H1 (cell line): ENCODE data around the gene MTARC2. TPM values are rescaled to one million over a fixed set of nuclear protein-coding genes. Genes with fewer than 3 reads are reported as not detected.

Experiments used
- BACH1 ChIP-seq: IDR thresholded peaks from 2 replicates; pipeline ENCODE4 v1.6.1; 2012; ENCODE audit warnings: low read length, improper control_type of control experiment
- CHD7 ChIP-seq: fragments of 300-600 bp; sonication (generic); IDR thresholded peaks from 2 replicates; pipeline ENCODE4 v1.7.1; 2012; ENCODE audit warnings: low read length, moderate library complexity, mild to moderate bottlenecking, inconsistent platforms; ENCODE audit not compliant: insufficient replicate concordance
- CREB1 ChIP-seq: IDR thresholded peaks from 2 replicates; pipeline ENCODE4 v1.6.1; 2012; ENCODE audit warnings: inconsistent platforms
- NRF1 ChIP-seq: IDR thresholded peaks from 2 replicates; pipeline ENCODE4 v1.6.1; 2011; ENCODE audit warnings: mild to moderate bottlenecking, low read depth, low read length, improper control_type of control experiment
- SP2 ChIP-seq: IDR thresholded peaks from 2 replicates; pipeline ENCODE4 v1.6.1; 2012; ENCODE audit warnings: mild to moderate bottlenecking, low read length, inconsistent platforms
- polyA plus RNA-seq, 7 experiments: library from polyadenylated mRNA; depleted of rRNA in 3 of 7; stranded (reverse) in 5 of 7; unstranded in 2 of 7; fragments of >200 nt in 5 of 7; fragments of 200-250 nt in 2 of 7; gene quantifications; 1 replicate in 5 of 7; 2 replicates in 1 of 7; 4 replicates in 1 of 7; pipeline versions ENCODE4 v1.2.1 to v1.2.3, GENCODE V29; 2011 to 2013; ENCODE audit warnings: missing spikeins in 2 of 7, mixed read lengths in 2 of 7
- total RNA-seq: library from RNA; stranded (reverse); fragmentation: NEBNext Ultra II Directional; extraction: Animal tissue kit (Norgen Biotek cat#: 25700); gene quantifications from 2 replicates; pipeline ENCODE4 v1.2.1, GENCODE V29; 2021

MTARC2 gene
- total and polyA plus RNA-seq, 2 of the 8 experiments (the other 6 are each of a cell fraction or from before 2014, with no cell fraction given) = 7.2 to 7.9 TPM

GRCh38 chr1:220796530-220796929 is 48.4 kb downstream of the MTARC2 start (continued):
- no peak for TF ChIP-seq SP2
- TF ChIP-seq CREB1 = no peak
- no peak for TF ChIP-seq BACH1
- TF ChIP-seq NRF1 = no peak
- TF ChIP-seq CHD7 = no peak
